ENCODE data around the gene VIM.
A peak's percentile ranks its signal among the peaks of the same experiment; 100 is the strongest.

VIM gene

GRCh38 chr10:17225808-17226207 is 2.2 kb upstream of the VIM start:
- H3K27ac ChIP-seq (ENCODE audit: low read length): no peak overlapping the region
- no peaks in the 10 kb centered on the region for H3K9me3 ChIP-seq (ENCODE audit: insufficient read depth, low read length)
- H3K27me3 ChIP-seq (ENCODE audit: low read depth, low read length): no peaks in the 10 kb centered on the region
- no peak overlapping the region for H3K9ac ChIP-seq (ENCODE audit: low read length)
- peaks cover 25% of the 10 kb centered on the region for H3K79me2 ChIP-seq (ENCODE audit: low read length)
- H3K4me1 ChIP-seq (ENCODE audit: low read length): peaks cover 17% of the 10 kb centered on the region
- peaks cover 6% of the 10 kb centered on the region for H3K36me3 ChIP-seq (replicated peaks; ENCODE audit: low read depth, low read length)
- H2AFZ ChIP-seq (ENCODE audit: low read depth, low read length): no peak overlapping the region
- H3K4me2 ChIP-seq (ENCODE audit: low read length): no peak overlapping the region
- TF ChIP-seq EZH2phosphoT487 (IDR thresholded peaks at IDR 0.05; ENCODE audit: low read depth): no peak
- TF ChIP-seq CTCF (IDR thresholded peaks at IDR 0.05; ENCODE audit: low read depth, low read length): no peak
- peaks cover 3% of the 10 kb centered on the region for H4K20me1 ChIP-seq (ENCODE audit: insufficient read depth, low read length)
- no peak overlapping the region for H3K4me3 ChIP-seq (ENCODE audit: low read length)

- peaks cover 28% of the 10 kb centered on the region for H3K4me1 ChIP-seq (ENCODE audit: low read length)
- H3K9ac ChIP-seq (ENCODE audit: low read length): peak overlapping the region; percentile 78
- peak overlapping the region; percentile 97 for H3K27ac ChIP-seq (ENCODE audit: low read length)
- peaks cover 14% of the 10 kb centered on the region for H4K20me1 ChIP-seq (ENCODE audit: insufficient read depth, low read length)
- peak overlapping the region; percentile 97 for H3K4me3 ChIP-seq (ENCODE audit: low read length)
- no peak overlapping the region for H2AFZ ChIP-seq (ENCODE audit: low read depth, low read length)
- H3K79me2 ChIP-seq (ENCODE audit: low read length): peaks cover 36% of the 10 kb centered on the region
- H3K9me3 ChIP-seq (ENCODE audit: insufficient read depth, low read length): no peaks in the 10 kb centered on the region
- peak overlapping the region; percentile 97 for H3K4me2 ChIP-seq (ENCODE audit: low read length)
- peaks cover 17% of the 10 kb centered on the region for H3K36me3 ChIP-seq (replicated peaks; ENCODE audit: low read depth, low read length)
- no peaks in the 10 kb centered on the region for H3K27me3 ChIP-seq (ENCODE audit: low read depth, low read length)
- TF ChIP-seq EZH2phosphoT487 (IDR thresholded peaks at IDR 0.05; ENCODE audit: low read depth): no peak
- TF ChIP-seq CTCF (IDR thresholded peaks at IDR 0.05; ENCODE audit: low read depth, low read length): no peak
These were observed 1.1 kb upstream of the VIM start for GRCh38 chr10:17226891-17227303.

- peak overlapping the region; percentile 97 for H3K4me2 ChIP-seq (ENCODE audit: low read length)
- H3K79me2 ChIP-seq (ENCODE audit: low read length): peaks cover 41% of the 10 kb centered on the region
- peak overlapping the region; percentile 78 for H3K9ac ChIP-seq (ENCODE audit: low read length)
- H3K27ac ChIP-seq (ENCODE audit: low read length): peak overlapping the region; percentile 97
- H3K27me3 ChIP-seq (ENCODE audit: low read depth, low read length): no peaks in the 10 kb centered on the region
- H3K9me3 ChIP-seq (ENCODE audit: insufficient read depth, low read length): no peaks in the 10 kb centered on the region
- H3K36me3 ChIP-seq (replicated peaks; ENCODE audit: low read depth, low read length): peaks cover 21% of the 10 kb centered on the region
- peak overlapping the region; percentile 97 for H3K4me3 ChIP-seq (ENCODE audit: low read length)
- H2AFZ ChIP-seq (ENCODE audit: low read depth, low read length): no peak overlapping the region
- TF ChIP-seq CTCF (IDR thresholded peaks at IDR 0.05; ENCODE audit: low read depth, low read length) (peak; percentile 24), EZH2phosphoT487 (IDR thresholded peaks at IDR 0.05; ENCODE audit: low read depth) (no peak)
- H4K20me1 ChIP-seq (ENCODE audit: insufficient read depth, low read length): peaks cover 20% of the 10 kb centered on the region
- peaks cover 34% of the 10 kb centered on the region for H3K4me1 ChIP-seq (ENCODE audit: low read length)
These were observed 512 bp upstream of the VIM start for GRCh38 chr10:17227367-17228090.

GRCh38 chr10:17229016-17229716 is 1.1 kb downstream of the VIM start:
- peaks cover 33% of the 10 kb centered on the region for H4K20me1 ChIP-seq (ENCODE audit: insufficient read depth, low read length)
- peak overlapping the region; percentile 97 for H3K27ac ChIP-seq (ENCODE audit: low read length)
- peak overlapping the region; percentile 97 for H3K4me3 ChIP-seq (ENCODE audit: low read length)
- peaks cover 37% of the 10 kb centered on the region for H3K4me1 ChIP-seq (ENCODE audit: low read length)
- peak overlapping the region; percentile 97 for H3K4me2 ChIP-seq (ENCODE audit: low read length)
- H3K9me3 ChIP-seq (ENCODE audit: insufficient read depth, low read length): no peaks in the 10 kb centered on the region
- peak overlapping the region; percentile 100 for H3K9ac ChIP-seq (ENCODE audit: low read length)
- TF ChIP-seq CTCF (IDR thresholded peaks at IDR 0.05; ENCODE audit: low read depth, low read length) (no peak), EZH2phosphoT487 (IDR thresholded peaks at IDR 0.05; ENCODE audit: low read depth) (no peak)
- H3K79me2 ChIP-seq (ENCODE audit: low read length): peaks cover 47% of the 10 kb centered on the region
- no peak overlapping the region for H2AFZ ChIP-seq (ENCODE audit: low read depth, low read length)
- H3K27me3 ChIP-seq (ENCODE audit: low read depth, low read length): no peaks in the 10 kb centered on the region
- peaks cover 32% of the 10 kb centered on the region for H3K36me3 ChIP-seq (replicated peaks; ENCODE audit: low read depth, low read length)
